GM19099 (cell line): ENCODE results near the gene SESTD1.

Source experiments
- POLR2A ChIP-seq: IDR thresholded peaks from 3 replicates; pipeline ENCODE4 v1.6.1; 2011; ENCODE audit warnings: low read depth; ENCODE audit not compliant: insufficient read length; ENCODE audit errors: extremely low read depth

SESTD1 gene

DNA sequence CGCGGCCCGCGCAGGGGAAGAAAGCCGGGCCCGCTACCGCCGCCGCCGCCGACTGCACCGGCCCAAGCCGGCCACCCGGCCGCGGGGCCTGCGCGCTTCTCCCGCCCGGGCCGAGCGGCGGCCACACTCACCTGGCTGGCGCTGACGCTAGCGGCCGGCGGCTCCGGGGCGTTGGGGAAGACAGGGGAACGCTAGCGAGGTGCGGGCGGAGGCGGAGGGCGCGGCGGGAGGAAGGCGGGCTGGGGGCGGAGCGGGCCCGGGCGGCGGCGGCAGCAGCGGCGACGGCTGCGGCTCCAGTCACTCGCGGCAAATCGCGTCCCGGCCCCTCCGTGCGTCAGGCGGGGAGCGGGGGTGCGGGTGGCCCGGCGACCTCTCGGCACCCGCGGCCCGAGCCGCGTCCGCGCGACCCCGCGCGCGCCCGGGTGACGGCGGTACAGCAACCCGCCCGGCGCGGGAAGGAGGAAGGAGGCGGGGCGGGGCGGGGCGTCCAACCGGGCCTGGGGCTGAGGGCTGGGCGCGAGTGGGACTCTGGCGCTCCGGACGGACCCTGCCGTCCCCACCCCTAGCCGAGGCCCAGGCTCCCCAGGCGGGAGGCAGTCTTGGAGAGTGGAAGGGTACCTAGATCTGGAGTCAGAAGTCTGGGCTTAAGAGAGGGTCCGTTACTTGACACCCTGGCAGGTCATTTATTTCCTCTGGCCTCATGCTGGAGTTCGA, at the start of gene SESTD1:
Gene SESTD1, minus strand, starts transcription at position 465 of the 714 bp plus-strand sequence. CDS start 72,991 bp downstream, outside the sequence.
- TF ChIP-seq POLR2A, result peak; percentile 63

GRCh38 chr2:179313057-179313456, 48.4 kb upstream of the SESTD1 start:
- no peak for TF ChIP-seq POLR2A

DNA sequence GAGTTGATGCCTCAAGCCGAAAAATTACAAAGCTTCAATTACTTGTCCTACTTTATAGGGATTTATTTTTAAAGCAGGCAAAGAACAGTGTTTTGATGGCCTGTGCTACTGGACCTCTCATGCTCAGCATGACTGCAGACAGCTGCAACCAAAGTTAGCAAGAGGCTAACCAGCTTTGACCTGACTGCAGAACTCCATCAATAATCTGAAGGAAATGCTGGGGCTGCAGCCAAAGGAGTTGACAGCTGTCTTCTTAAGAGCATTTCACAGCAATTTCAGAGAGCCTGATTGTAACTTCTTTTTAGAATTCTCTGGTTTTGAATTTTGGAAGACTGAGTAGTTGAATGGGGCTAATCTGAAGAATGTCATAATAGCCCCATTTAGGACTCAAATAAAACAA, 46.5 kb upstream of the SESTD1 start:
- TF ChIP-seq POLR2A, result no peak

DNA sequence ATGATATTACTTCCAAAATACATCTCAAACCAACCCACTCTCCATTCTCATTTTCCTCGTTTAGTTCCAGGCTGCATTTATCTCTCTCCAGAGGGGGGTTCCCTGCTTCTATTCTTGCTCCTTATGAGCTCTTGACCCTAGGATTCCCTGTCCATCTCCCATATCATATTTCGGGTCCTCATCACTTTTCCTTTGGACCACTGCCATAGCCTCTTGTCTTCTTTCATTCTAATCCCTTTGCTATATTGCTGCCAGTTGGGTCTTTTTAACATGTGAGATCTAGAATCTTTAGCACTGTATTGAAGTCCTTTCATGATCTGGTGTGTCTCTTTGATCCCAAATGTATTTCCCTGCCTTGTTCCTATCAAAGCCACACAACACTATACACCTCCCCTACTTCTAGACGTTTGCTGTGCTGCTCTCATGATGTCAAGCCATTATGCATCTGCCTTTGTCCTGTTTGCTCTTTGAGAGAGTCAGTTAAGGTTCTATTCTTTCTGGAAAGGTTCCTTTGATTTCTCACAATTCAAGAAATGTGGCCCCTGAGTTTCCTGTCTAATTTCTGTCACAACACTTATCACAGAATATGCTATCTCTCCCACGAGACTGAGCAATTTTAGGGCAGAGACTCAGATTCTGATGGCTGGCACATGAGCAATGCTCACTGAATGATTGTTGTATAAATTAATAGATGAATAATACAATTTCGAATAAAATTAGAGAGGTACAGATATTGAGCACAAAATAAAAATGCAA, 43.2 kb upstream of the SESTD1 start:
- no peak for TF ChIP-seq POLR2A

GRCh38 chr2:179305125-179305524, 40.5 kb upstream of the SESTD1 start:
- TF ChIP-seq POLR2A, result no peak

- no peak for TF ChIP-seq POLR2A
Measured at GRCh38 chr2:179304424-179304823, 39.8 kb upstream of the SESTD1 start.

- no peak for TF ChIP-seq POLR2A
Measured at GRCh38 chr2:179302764-179303571, 38.3 kb upstream of the SESTD1 start.

DNA sequence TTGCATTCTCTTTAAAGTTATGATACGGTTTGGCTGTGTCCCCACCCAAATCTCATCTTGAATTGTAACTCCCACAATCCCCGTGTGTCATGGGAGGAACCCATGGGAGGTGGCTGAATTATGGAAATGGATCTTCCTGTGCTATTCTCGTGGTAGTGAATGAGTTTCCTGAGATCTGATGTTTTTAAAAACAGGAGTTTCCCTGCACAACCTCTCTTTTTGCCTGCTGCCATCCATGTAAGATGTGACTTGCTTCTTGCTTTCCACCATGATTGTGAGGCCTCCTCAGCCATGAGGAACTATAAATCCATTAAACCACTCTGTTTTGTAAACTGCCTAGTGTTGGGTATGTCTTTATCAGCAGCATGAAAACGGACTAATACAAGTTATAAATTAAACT, 37.5 kb upstream of the SESTD1 start:
- no peak for TF ChIP-seq POLR2A

GRCh38 chr2:179298666-179299065, 34.0 kb upstream of the SESTD1 start:
- no peak for TF ChIP-seq POLR2A

DNA sequence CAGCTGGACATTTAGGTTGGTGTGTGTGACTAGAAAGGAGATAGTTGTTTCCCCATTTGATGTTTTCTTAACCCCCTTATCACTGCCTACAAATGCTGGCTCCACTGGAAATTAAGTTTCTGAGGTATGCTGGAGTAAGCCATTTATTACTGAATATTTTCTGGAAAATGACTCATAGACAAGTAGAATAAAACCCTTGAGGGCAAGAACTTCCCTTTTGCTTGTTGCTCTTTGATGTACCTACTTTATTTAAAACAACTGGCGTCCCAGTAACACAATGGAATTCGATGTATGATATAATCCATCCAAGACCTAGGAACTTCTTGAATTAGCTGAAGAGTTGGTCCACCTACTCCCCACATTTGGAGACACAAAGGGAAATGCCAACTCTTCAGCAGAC, 33.3 kb upstream of the SESTD1 start:
- TF ChIP-seq POLR2A, result no peak

DNA sequence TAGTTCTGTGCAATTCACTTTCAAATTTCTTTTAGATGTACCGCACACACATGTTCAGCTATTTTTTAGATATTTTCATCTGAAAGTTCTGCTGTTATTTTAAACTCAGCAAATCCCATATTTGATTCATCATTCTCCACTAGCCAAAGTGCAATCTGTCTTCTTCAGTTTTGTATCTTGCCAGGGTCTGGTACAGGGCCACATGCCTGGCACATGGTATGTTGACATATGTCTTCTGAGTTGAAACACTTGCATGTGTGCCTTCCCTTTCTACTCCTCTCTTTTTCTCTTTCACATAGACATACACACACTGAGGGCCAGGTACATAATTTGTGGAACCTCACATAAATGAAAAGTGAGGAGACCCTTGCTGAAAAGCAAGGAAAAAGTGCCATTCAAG, 25.7 kb upstream of the SESTD1 start:
- no peak for TF ChIP-seq POLR2A

DNA sequence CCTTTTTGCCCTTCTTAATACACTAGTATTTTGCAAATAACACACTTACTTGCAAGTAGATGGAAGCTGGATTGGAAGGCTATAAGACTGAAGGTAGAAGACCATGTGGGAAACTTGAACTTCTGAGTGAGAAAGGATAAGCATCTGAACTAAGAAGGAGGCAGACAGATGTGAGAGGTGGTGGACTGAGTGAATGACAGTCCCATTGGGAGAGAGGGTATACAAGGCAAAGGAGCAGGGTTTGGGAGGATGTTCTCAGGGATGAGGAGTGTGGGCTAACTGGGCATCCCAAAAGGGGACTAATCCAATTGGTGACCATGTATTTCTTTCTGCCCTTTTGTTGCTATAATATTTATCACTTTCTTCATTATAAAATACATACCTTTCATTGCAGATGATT, 20.4 kb upstream of the SESTD1 start:
- TF ChIP-seq POLR2A, result no peak

- no peak for TF ChIP-seq POLR2A
Measured at GRCh38 chr2:179277429-179278196, 13.0 kb upstream of the SESTD1 start.

- TF ChIP-seq POLR2A, result no peak
Measured at GRCh38 chr2:179275253-179276012, 10.8 kb upstream of the SESTD1 start.
